ENCODE measurements around the gene NUDT16L1. TPM values are rescaled to one million over a fixed set of nuclear protein-coding genes. Genes with fewer than 3 reads are reported as not detected.
A peak's percentile ranks its signal among the peaks of the same experiment; 100 is the strongest.

Gene NUDT16L1
- polyA plus RNA-seq (125 and 153 TPM in 2 replicates), polyA minus RNA-seq (38.7 and 47.5 TPM in 2 replicates)

DNA sequence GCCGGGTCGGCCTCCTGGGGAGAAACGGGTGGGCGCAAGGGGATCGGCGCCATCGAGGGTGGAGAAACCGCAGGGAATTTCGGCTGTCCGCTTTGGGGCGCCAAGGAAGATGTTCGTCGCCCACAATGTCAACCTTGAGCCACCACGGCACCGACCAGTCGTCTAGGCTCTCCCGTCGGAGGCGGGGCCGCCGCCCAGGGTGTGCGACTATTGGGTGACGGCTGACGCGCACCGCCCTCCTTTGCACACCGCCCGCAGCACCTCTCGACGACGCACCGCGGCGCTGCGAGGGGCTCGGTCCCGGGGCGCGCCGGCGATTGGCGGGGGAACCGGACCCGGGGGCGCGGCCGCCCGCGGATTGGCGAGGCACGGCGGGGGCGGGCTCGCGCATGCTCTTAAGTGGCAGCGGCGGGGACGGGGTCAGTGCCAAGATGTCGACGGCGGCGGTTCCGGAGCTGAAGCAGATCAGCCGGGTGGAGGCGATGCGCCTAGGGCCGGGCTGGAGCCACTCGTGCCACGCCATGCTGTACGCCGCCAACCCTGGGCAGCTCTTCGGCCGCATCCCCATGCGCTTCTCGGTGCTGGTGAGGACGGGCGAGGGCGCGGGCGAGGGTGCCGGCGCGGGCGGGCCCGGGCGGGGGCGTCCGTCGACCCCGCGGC lies at the start of gene NUDT16L1:
Gene NUDT16L1 (plus strand): TSS at position 267 of the 660 bp plus-strand sequence. CDS start 165 bp downstream, at position 432.
- H3K27me3 ChIP-seq (ENCODE audit: insufficient read depth, low read depth, low read length): no peaks in the 10 kb centered on the region
- H2AFZ ChIP-seq (ENCODE audit: low read depth, low read length): peak within 1 kb of the TSS; percentile 49
- no peaks in the 10 kb centered on the region for H3K79me2 ChIP-seq (replicated peaks; ENCODE audit: insufficient read depth, low read length)
- H3K9me3 ChIP-seq (ENCODE audit: low read length): no peaks in the 10 kb centered on the region
- no peaks in the 10 kb centered on the region for H3K36me3 ChIP-seq (ENCODE audit: insufficient read depth, low read length)
- TF ChIP-seq, protein P1, sequence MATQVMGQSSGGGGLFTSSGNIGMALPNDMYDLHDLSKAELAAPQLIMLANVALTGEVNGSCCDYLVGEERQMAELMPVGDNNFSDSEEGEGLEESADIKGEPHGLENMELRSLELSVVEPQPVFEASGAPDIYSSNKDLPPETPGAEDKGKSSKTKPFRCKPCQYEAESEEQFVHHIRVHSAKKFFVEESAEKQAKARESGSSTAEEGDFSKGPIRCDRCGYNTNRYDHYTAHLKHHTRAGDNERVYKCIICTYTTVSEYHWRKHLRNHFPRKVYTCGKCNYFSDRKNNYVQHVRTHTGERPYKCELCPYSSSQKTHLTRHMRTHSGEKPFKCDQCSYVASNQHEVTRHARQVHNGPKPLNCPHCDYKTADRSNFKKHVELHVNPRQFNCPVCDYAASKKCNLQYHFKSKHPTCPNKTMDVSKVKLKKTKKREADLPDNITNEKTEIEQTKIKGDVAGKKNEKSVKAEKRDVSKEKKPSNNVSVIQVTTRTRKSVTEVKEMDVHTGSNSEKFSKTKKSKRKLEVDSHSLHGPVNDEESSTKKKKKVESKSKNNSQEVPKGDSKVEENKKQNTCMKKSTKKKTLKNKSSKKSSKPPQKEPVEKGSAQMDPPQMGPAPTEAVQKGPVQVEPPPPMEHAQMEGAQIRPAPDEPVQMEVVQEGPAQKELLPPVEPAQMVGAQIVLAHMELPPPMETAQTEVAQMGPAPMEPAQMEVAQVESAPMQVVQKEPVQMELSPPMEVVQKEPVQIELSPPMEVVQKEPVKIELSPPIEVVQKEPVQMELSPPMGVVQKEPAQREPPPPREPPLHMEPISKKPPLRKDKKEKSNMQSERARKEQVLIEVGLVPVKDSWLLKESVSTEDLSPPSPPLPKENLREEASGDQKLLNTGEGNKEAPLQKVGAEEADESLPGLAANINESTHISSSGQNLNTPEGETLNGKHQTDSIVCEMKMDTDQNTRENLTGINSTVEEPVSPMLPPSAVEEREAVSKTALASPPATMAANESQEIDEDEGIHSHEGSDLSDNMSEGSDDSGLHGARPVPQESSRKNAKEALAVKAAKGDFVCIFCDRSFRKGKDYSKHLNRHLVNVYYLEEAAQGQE (IDR thresholded peaks at IDR 0.05; ENCODE audit: borderline replicate concordance): peak; percentile 74
- TF ChIP-seq RAD21 (conservative IDR thresholded peaks at IDR 0.05): no peak
- TF ChIP-seq TAF1 (IDR thresholded peaks at IDR 0.05; ENCODE audit: low read depth): peak; percentile 55
- peak; percentile 52 for TF ChIP-seq SMC3 (conservative IDR thresholded peaks at IDR 0.05; ENCODE audit: poor library complexity)
- no peak for TF ChIP-seq EZH2 (IDR thresholded peaks at IDR 0.05; ENCODE audit: borderline replicate concordance, insufficient read depth, low read length, poor library complexity, severe bottlenecking)
- peak; percentile 77 for TF ChIP-seq POLR2AphosphoS5 (IDR thresholded peaks at IDR 0.05)
- TF ChIP-seq, protein P2, sequence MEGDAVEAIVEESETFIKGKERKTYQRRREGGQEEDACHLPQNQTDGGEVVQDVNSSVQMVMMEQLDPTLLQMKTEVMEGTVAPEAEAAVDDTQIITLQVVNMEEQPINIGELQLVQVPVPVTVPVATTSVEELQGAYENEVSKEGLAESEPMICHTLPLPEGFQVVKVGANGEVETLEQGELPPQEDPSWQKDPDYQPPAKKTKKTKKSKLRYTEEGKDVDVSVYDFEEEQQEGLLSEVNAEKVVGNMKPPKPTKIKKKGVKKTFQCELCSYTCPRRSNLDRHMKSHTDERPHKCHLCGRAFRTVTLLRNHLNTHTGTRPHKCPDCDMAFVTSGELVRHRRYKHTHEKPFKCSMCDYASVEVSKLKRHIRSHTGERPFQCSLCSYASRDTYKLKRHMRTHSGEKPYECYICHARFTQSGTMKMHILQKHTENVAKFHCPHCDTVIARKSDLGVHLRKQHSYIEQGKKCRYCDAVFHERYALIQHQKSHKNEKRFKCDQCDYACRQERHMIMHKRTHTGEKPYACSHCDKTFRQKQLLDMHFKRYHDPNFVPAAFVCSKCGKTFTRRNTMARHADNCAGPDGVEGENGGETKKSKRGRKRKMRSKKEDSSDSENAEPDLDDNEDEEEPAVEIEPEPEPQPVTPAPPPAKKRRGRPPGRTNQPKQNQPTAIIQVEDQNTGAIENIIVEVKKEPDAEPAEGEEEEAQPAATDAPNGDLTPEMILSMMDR (IDR thresholded peaks at IDR 0.05; ENCODE audit: poor library complexity, severe bottlenecking): peak; percentile 81
- peak; percentile 16 for TF ChIP-seq EP300 (conservative IDR thresholded peaks at IDR 0.05; ENCODE audit: poor library complexity, severe bottlenecking)
- peak; percentile 82 for TF ChIP-seq MXI1 (conservative IDR thresholded peaks at IDR 0.05; ENCODE audit: poor library complexity, severe bottlenecking)
- no peaks in the 10 kb centered on the region for H4K20me1 ChIP-seq (ENCODE audit: insufficient read depth)
- peak within 1 kb of the TSS; percentile 28 for H3K4me2 ChIP-seq (ENCODE audit: low read length)
- H3K27ac ChIP-seq (ENCODE audit: low read length): peak within 1 kb of the TSS; percentile 78
- H3F3A ChIP-seq (ENCODE audit: insufficient read depth, low read length, poor library complexity, severe bottlenecking): no peaks in the 10 kb centered on the region
- H3K9ac ChIP-seq (ENCODE audit: low read length): peak within 1 kb of the TSS; percentile 83
- peak within 1 kb of the TSS; percentile 91 for H3K4me3 ChIP-seq (ENCODE audit: low read length)
- no peaks in the 10 kb centered on the region for H3K9me2 ChIP-seq (ENCODE audit: insufficient read depth, low read length)

DNA sequence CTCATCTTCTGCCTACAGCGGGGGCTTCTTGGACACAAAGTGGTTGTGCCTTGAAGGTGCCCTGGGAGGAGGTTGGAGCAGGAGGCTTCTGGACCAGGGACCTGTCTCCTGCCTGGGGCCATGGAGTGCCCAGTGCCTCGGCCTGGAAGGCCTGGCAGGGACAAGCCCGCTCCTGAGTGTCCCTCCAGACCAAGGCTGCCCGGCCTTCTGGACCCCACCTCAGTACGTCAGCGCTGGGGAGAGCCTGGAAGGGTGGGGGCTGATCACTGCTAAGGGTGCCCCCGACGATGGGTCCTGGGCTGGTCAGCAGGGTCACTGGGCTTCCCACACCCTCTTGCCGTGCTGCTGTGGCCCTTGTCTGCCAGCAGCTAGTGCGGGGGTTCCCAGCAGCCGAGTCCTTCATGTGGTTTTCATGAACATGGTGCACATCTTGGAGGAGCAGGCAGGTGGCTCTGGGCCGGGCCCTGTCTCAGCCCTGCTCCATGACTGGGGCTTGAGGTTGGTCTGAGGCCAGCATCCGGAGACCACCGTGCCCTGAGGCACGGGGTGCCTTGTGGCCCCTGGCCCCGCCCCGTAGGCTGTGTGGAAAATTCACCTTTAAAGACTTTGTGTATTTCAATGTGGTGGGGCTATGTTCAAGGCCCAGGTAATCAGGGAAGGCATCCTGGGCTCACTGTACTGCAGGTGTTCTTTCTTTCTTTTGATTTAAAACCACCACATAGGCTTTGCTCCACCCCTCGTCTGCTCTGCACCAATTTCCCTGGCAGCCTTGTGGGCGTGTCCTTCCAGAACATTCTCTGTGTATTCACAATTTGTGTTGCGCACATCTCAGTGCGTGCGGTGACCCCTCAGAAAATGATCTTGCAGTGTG lies 46.4 kb upstream of the NUDT16L1 start:
- TF ChIP-seq POLR2AphosphoS5 (IDR thresholded peaks at IDR 0.05): no peak
- no peak for TF ChIP-seq SMC3 (conservative IDR thresholded peaks at IDR 0.05; ENCODE audit: poor library complexity)
- no peak for TF ChIP-seq RAD21 (conservative IDR thresholded peaks at IDR 0.05)
- TF ChIP-seq MXI1 (conservative IDR thresholded peaks at IDR 0.05; ENCODE audit: poor library complexity, severe bottlenecking): no peak
- no peak for TF ChIP-seq EP300 (conservative IDR thresholded peaks at IDR 0.05; ENCODE audit: poor library complexity, severe bottlenecking)
- TF ChIP-seq, protein P2 (IDR thresholded peaks at IDR 0.05; ENCODE audit: poor library complexity, severe bottlenecking): no peak
- no peak for TF ChIP-seq EZH2 (IDR thresholded peaks at IDR 0.05; ENCODE audit: borderline replicate concordance, insufficient read depth, low read length, poor library complexity, severe bottlenecking)
- no peak for TF ChIP-seq TAF1 (IDR thresholded peaks at IDR 0.05; ENCODE audit: low read depth)
- TF ChIP-seq, protein P1 (IDR thresholded peaks at IDR 0.05; ENCODE audit: borderline replicate concordance): no peak
- Histone ChIP-seq H3K9ac (ENCODE audit: low read length) (no peak overlapping the region), H3K27ac (ENCODE audit: low read length) (no peak overlapping the region), H4K20me1 (ENCODE audit: insufficient read depth) (no peaks in the 10 kb centered on the region), H3K9me3 (ENCODE audit: low read length) (no peaks in the 10 kb centered on the region), H3K4me3 (ENCODE audit: low read length) (no peak overlapping the region), H3K27me3 (ENCODE audit: insufficient read depth, low read depth, low read length) (no peaks in the 10 kb centered on the region), H3K79me2 (replicated peaks; ENCODE audit: insufficient read depth, low read length) (peaks cover 26% of the 10 kb centered on the region), H3K36me3 (ENCODE audit: insufficient read depth, low read length) (peaks cover 11% of the 10 kb centered on the region), H2AFZ (ENCODE audit: low read depth, low read length) (no peak overlapping the region), H3K9me2 (ENCODE audit: insufficient read depth, low read length) (no peaks in the 10 kb centered on the region), H3F3A (ENCODE audit: insufficient read depth, low read length, poor library complexity, severe bottlenecking) (no peaks in the 10 kb centered on the region), H3K4me2 (ENCODE audit: low read length) (no peak overlapping the region)
